ENCODE measurements around the gene SIRT6.

GRCh38 chr19:4173479-4174212 lies 8.7 kb downstream of the SIRT6 start:
- TF ChIP-seq, protein P1, sequence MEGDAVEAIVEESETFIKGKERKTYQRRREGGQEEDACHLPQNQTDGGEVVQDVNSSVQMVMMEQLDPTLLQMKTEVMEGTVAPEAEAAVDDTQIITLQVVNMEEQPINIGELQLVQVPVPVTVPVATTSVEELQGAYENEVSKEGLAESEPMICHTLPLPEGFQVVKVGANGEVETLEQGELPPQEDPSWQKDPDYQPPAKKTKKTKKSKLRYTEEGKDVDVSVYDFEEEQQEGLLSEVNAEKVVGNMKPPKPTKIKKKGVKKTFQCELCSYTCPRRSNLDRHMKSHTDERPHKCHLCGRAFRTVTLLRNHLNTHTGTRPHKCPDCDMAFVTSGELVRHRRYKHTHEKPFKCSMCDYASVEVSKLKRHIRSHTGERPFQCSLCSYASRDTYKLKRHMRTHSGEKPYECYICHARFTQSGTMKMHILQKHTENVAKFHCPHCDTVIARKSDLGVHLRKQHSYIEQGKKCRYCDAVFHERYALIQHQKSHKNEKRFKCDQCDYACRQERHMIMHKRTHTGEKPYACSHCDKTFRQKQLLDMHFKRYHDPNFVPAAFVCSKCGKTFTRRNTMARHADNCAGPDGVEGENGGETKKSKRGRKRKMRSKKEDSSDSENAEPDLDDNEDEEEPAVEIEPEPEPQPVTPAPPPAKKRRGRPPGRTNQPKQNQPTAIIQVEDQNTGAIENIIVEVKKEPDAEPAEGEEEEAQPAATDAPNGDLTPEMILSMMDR (IDR thresholded peaks at IDR 0.05) = no peak
- TF ChIP-seq POLR2A (IDR thresholded peaks at IDR 0.05) = no peak
- no peak for TF ChIP-seq POLR2AphosphoS5 (IDR thresholded peaks at IDR 0.05)
- no peak for TF ChIP-seq EP300 (IDR thresholded peaks at IDR 0.05)

Measured in upper lobe of left lung (tissue), 4 donors.